Tibial nerve (tissue), 3 donors: ENCODE data around the gene GRIK4.

Experiments
- CTCF ChIP-seq, 5 experiments: fragments of 200-600 bp in 3 of 5; fragments of 450-650 bp in 2 of 5; sonication (generic) in 3 of 5; IDR thresholded peaks; one replicate each; pipeline ENCODE4 v1.5.1; 2016 to 2019; ENCODE audit warnings: antibody characterized with exemption in 5 of 5, mild to moderate bottlenecking in 3 of 5, moderate library complexity in 2 of 5
- POLR2A ChIP-seq, 2 donors: fragments of 450-650 bp; IDR thresholded peaks; one replicate each; pipeline ENCODE4 v1.6.1; 2017; ENCODE audit warnings: antibody characterized with exemption in 2 of 2, mild to moderate bottlenecking in 2 of 2, moderate library complexity in 2 of 2

GRCh38 chr11:120569861-120570260, 58.3 kb downstream of the GRIK4 start:
- TF ChIP-seq CTCF (IDR thresholded peaks at IDR 0.05) (no peak), POLR2A (IDR thresholded peaks at IDR 0.05) (no peak)
